Tibial artery (tissue), 4 donors: ENCODE results near the gene GGA2.

Experiments used
- DNase-seq, 2 donors: peaks; one replicate each; pipeline ENCODE4 v3.0.0-alpha.2; 2019
- H3K27ac ChIP-seq, 2 donors: fragments of 200-600 bp; sonication (generic) in 1 of 2; 1 replicate in 1 of 2; 2 replicates in 1 of 2; pipeline ENCODE4 v1.5.1; 2018 to 2019; ENCODE audit warnings: mild to moderate bottlenecking in 1 of 2
- H3K27me3 ChIP-seq, 2 donors: fragments of 200-600 bp; sonication (generic) in 1 of 2; one replicate each; pipeline versions ENCODE4 v1.5.1 to v1.6.0; 2016 to 2019
- H3K36me3 ChIP-seq, 3 donors: fragments of 200-600 bp; sonication (generic) in 2 of 3; one replicate each; pipeline ENCODE4 v1.5.1; 2016 to 2019; ENCODE audit warnings: mild to moderate bottlenecking in 2 of 3
- H3K4me1 ChIP-seq, 4 donors: fragments of 200-600 bp; sonication (generic) in 2 of 4; 1 replicate in 3 of 4; 2 replicates in 1 of 4; pipeline ENCODE4 v1.5.1; 2016 to 2019
- H3K4me3 ChIP-seq, 2 donors: fragments of 200-600 bp; sonication (generic) in 1 of 2; 1 replicate in 1 of 2; 2 replicates in 1 of 2; pipeline ENCODE4 v1.5.1; 2018 to 2019; ENCODE audit warnings: mild to moderate bottlenecking in 2 of 2
- H3K9me3 ChIP-seq, 3 donors: fragments of 200-600 bp; sonication (generic) in 1 of 3; one replicate each; pipeline ENCODE4 v1.5.1; 2016 to 2019
- CTCF ChIP-seq, 2 experiments: fragments of 200-600 bp in 1 of 2; fragments of 450-650 bp in 1 of 2; IDR thresholded peaks; one replicate each; pipeline ENCODE4 v1.5.1; 2017 to 2019; ENCODE audit warnings: antibody characterized with exemption in 2 of 2, mild to moderate bottlenecking in 1 of 2, moderate library complexity in 1 of 2
- intact Hi-C: fragments of 100-400 bp; cut with DNase I; formaldehyde crosslinking; loops from one replicate; pipeline ENCODE4 v1.15.0; 2023; ENCODE audit warnings: low total_unique reads

GGA2 gene

GRCh38 chr16:23505180-23505665 is 5.1 kb downstream of the GGA2 start:
- Histone ChIP-seq H3K36me3 (peaks cover 0 to 8% (median 0%) of the 10 kb centered on the region in 3 donors), H3K4me1 (peaks cover 0 to 52% (median 29%) of the 10 kb centered on the region in 4 donors), H3K9me3 (no peaks in the 10 kb centered on the region), H3K27me3 (no peaks in the 10 kb centered on the region), H3K27ac (peak overlapping the region; percentile 60 to 64), H3K4me3 (no peak overlapping the region)
- TF ChIP-seq CTCF (IDR thresholded peaks at IDR 0.05): no peak
- no peak for DNase-seq
- intact Hi-C loops: loop anchor here (5.0 kb wide), 1 partner anchor 53 kb away; the partner anchor contains the start of gene COG7

GRCh38 chr16:23504453-23505179 is 5.7 kb downstream of the GGA2 start:
- no peaks in the 10 kb centered on the region for H3K27me3 ChIP-seq
- DNase-seq: peak; percentile 65 to 82
- intact Hi-C loops: loop anchor here (5.0 kb wide), 1 partner anchor 52 kb away; the partner anchor contains the start of gene COG7
- peak overlapping the region; percentile 60 to 64 for H3K27ac ChIP-seq
- H3K4me3 ChIP-seq: no peak overlapping the region
- H3K4me1 ChIP-seq: peaks cover 0 to 52% (median 29%) of the 10 kb centered on the region in 4 donors
- H3K9me3 ChIP-seq: no peaks in the 10 kb centered on the region
- H3K36me3 ChIP-seq: peaks cover 0 to 8% (median 0%) of the 10 kb centered on the region in 3 donors
- TF ChIP-seq CTCF (IDR thresholded peaks at IDR 0.05): no peak

- H3K9me3 ChIP-seq: no peaks in the 10 kb centered on the region
- peaks cover 0 to 50% (median 28%) of the 10 kb centered on the region in 4 donors for H3K4me1 ChIP-seq
- peaks cover 0 to 8% (median 0%) of the 10 kb centered on the region in 3 donors for H3K36me3 ChIP-seq
- no peaks in the 10 kb centered on the region for H3K27me3 ChIP-seq
- H3K27ac ChIP-seq: peak overlapping the region; percentile 60 to 64
- no peak overlapping the region for H3K4me3 ChIP-seq
- peak in 1 of 2 donors; percentile 54 for DNase-seq
- intact Hi-C loops: no loop called here
- no peak for TF ChIP-seq CTCF (IDR thresholded peaks at IDR 0.05)
These were observed 6.2 kb downstream of the GGA2 start for GRCh38 chr16:23504076-23504452.

- no peak for DNase-seq
- Histone ChIP-seq H3K27ac (no peak overlapping the region), H3K4me1 (peaks cover 0 to 34% (median 22%) of the 10 kb centered on the region in 4 donors), H3K9me3 (no peaks in the 10 kb centered on the region), H3K4me3 (no peak overlapping the region), H3K27me3 (no peaks in the 10 kb centered on the region), H3K36me3 (peaks cover 0 to 8% (median 0%) of the 10 kb centered on the region in 3 donors)
- no peak for TF ChIP-seq CTCF (IDR thresholded peaks at IDR 0.05)
- intact Hi-C loops: no loop called here
These were observed 7.8 kb downstream of the GGA2 start for GRCh38 chr16:23502466-23502865.

GRCh38 chr16:23501291-23501690 is 9.0 kb downstream of the GGA2 start:
- intact Hi-C loops: no loop called here
- H3K27ac ChIP-seq: no peak overlapping the region
- H3K4me3 ChIP-seq: no peak overlapping the region
- H3K36me3 ChIP-seq: peaks cover 0 to 8% (median 0%) of the 10 kb centered on the region in 3 donors
- peaks cover 0 to 27% (median 21%) of the 10 kb centered on the region in 4 donors for H3K4me1 ChIP-seq
- no peak for DNase-seq
- H3K9me3 ChIP-seq: no peaks in the 10 kb centered on the region
- no peaks in the 10 kb centered on the region for H3K27me3 ChIP-seq
- TF ChIP-seq CTCF (IDR thresholded peaks at IDR 0.05): no peak
